Transverse colon (tissue), 4 donors: ENCODE measurements around the gene LRRC23.

Source experiments
- POLR2A ChIP-seq: fragments of 450-650 bp; IDR thresholded peaks from one replicate; pipeline ENCODE4 v1.6.1; 2016; ENCODE audit warnings: antibody characterized with exemption, mild to moderate bottlenecking, moderate library complexity
- POLR2AphosphoS5 ChIP-seq, 3 donors: sonication (generic); formaldehyde crosslinking; IDR thresholded peaks; one replicate each; pipeline ENCODE4 v1.6.1; 2016; ENCODE audit warnings: antibody characterized with exemption in 3 of 3
- TF ChIP-seq, protein P1 (sequence below), 5 experiments: fragments of 200-600 bp in 3 of 5; fragments of 450-650 bp in 2 of 5; sonication (generic) in 3 of 5; IDR thresholded peaks; 1 replicate in 2 of 5; 2 replicates in 3 of 5; pipeline ENCODE4 v1.5.1; 2016 to 2017; ENCODE audit warnings: antibody characterized with exemption in 5 of 5, inconsistent platforms in 3 of 5, mild to moderate bottlenecking in 2 of 5, moderate library complexity in 1 of 5

DNA sequence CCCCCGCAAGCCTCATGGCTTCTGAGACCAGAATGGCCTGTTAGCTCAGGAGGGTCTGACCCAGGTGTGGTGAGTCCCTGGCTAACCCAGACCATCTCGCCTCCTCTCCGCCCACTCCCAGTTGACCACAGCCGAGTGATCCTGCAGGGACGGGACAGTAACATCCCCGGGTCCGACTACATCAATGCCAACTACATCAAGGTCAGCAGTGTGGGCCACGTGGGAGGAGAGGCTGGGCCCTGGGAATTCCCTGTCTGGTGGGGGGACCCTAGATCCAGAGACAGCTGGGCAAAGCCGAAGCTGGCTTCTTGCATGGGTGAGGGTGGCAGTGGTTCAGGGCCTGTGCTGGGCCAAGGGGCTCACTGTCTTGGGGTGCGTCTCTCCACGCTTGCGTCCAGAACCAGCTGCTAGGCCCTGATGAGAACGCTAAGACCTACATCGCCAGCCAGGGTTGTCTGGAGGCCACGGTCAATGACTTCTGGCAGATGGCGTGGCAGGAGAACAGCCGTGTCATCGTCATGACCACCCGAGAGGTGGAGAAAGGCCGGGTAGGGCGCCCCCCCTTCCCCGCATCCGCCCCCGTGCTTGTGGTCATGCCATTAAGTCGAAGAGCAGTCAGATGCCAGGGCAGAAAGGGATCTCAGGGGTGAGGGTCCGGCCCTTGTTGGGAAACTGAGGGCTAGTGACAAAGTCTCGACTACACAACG is 51.6 kb downstream of the LRRC23 start:
- TF ChIP-seq, protein P1, sequence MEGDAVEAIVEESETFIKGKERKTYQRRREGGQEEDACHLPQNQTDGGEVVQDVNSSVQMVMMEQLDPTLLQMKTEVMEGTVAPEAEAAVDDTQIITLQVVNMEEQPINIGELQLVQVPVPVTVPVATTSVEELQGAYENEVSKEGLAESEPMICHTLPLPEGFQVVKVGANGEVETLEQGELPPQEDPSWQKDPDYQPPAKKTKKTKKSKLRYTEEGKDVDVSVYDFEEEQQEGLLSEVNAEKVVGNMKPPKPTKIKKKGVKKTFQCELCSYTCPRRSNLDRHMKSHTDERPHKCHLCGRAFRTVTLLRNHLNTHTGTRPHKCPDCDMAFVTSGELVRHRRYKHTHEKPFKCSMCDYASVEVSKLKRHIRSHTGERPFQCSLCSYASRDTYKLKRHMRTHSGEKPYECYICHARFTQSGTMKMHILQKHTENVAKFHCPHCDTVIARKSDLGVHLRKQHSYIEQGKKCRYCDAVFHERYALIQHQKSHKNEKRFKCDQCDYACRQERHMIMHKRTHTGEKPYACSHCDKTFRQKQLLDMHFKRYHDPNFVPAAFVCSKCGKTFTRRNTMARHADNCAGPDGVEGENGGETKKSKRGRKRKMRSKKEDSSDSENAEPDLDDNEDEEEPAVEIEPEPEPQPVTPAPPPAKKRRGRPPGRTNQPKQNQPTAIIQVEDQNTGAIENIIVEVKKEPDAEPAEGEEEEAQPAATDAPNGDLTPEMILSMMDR (IDR thresholded peaks at IDR 0.05), result no peak
- TF ChIP-seq POLR2A, result no peak
- TF ChIP-seq POLR2AphosphoS5 (IDR thresholded peaks at IDR 0.05), result no peak
